ENCODE data around the gene SLAMF7. TPM values are rescaled to one million over a fixed set of nuclear protein-coding genes. Genes with fewer than 3 reads are reported as not detected.
A peak's percentile ranks its signal among the peaks of the same experiment; 100 is the strongest.

SLAMF7 gene
- total and polyA plus RNA-seq, 10 of the 15 experiments (the other 5 are each of a cell fraction or from before 2014, with no cell fraction given): 66.6 to 284 (median 108) TPM

- Histone ChIP-seq H2AFZ (ENCODE audit: control insufficient read depth, low read depth, low read length) (no peak overlapping the region), H3K9me3 (replicated peaks; ENCODE audit: control insufficient read depth, insufficient read depth, low read length) (no peaks in the 10 kb centered on the region), H4K20me1 (ENCODE audit: control insufficient read depth, insufficient read depth) (no peaks in the 10 kb centered on the region), H3K4me1 (ENCODE audit: control insufficient read depth, insufficient read depth, low read length) (peaks cover 44% of the 10 kb centered on the region), H3K27ac (ENCODE audit: control insufficient read depth, insufficient read depth) (peak overlapping the region; percentile 78), H3K27me3 (replicated peaks in 1 of 2; ENCODE audit: control insufficient read depth in 2 of 2, insufficient read depth in 2 of 2, low read length in 1 of 2) (no peaks in the 10 kb centered on the region), H3K4me2 (ENCODE audit: control insufficient read depth, insufficient read depth) (peak overlapping the region; percentile 95), H3K9ac (ENCODE audit: control insufficient read depth, insufficient read depth, low read length) (peak overlapping the region; percentile 63), H3K4me3 (peak overlapping the region; percentile 99), H3K36me3 (ENCODE audit: control insufficient read depth in 2 of 2, insufficient read depth in 2 of 2, low read length in 1 of 2) (peaks cover 0 to 2% of the 10 kb centered on the region in 2 experiments; a peak in 3 of 4 replicates), H3K79me2 (ENCODE audit: control insufficient read depth, insufficient read depth, low read length) (peaks cover 95% of the 10 kb centered on the region)
- TSS peak; percentile 71 for BruUV-seq (replicated peaks)
- RAD21 ChIA-PET (ENCODE audit: unreplicated experiment): interaction anchor here (0.7 to 8.3 kb wide), 15 partner anchors 12 to 208 kb away, joined by 3 to 151 read pairs (median 7); partner anchors contain the start of genes CD48 and SLAMF1
- SMC1A ChIA-PET (ENCODE audit: uncharacterized antibody, unreplicated experiment): interaction anchor here (0.5 to 15.1 kb wide), 14 partner anchors 9 to 394 kb away, joined by 3 to 447 read pairs (median 11); partner anchors contain the start of gene CD48
- in situ Hi-C loops (cut with MboI): no loop called here
- DNase-seq (ENCODE audit: low read depth, low spot score) (no peak), ATAC-seq (peak; percentile 11), FAIRE-seq (no peak)
- POLR2A ChIA-PET: interaction anchor here (1.0 to 8.3 kb wide), 12 partner anchors 10 to 118 kb away, joined by 3 to 65 read pairs (median 20); partner anchors contain the start of genes CD48 and SLAMF1
- WGBS (ENCODE audit: insufficient coverage, insufficient replicate concordance, low lambda C conversion rate, missing lambda C conversion rate): 41% methylated on average over 8 of the region's 8 CpGs
- intact Hi-C loops (cut with micrococcal nuclease; ENCODE audit: unreplicated experiment): no loop called here
- CTCF ChIA-PET: interaction anchor here (0.7 to 13.0 kb wide), 14 partner anchors 10 to 211 kb away, joined by 3 to 234 read pairs (median 9); partner anchors contain the start of genes CD48 and LY9
- TF ChIP-seq POLR2A (IDR thresholded peaks at IDR 0.05; ENCODE audit: low read depth, low read length) (peak; percentile 47; the same call in 1 of the 2 replicates), CUX1 (IDR thresholded peaks at IDR 0.05; ENCODE audit: insufficient replicate concordance, low read depth, low read length) (no peak), GABPA (IDR thresholded peaks at IDR 0.05; ENCODE audit: low read depth) (no peak), CBFB (IDR thresholded peaks at IDR 0.05; ENCODE audit: low read depth) (0 out of 2 replicates have a peak, but pooled peaks have one; percentile 4), CEBPB (IDR thresholded peaks at IDR 0.05; ENCODE audit: borderline replicate concordance in 1 of 2, low read depth in 2 of 2, low read length in 2 of 2) (no peak), RUNX3 (IDR thresholded peaks at IDR 0.05; ENCODE audit: low read length) (peak; percentile 62), PAX5 (IDR thresholded peaks at IDR 0.05; ENCODE audit: borderline replicate concordance, low read depth, low read length) (no peak), NR2F1 (conservative IDR thresholded peaks at IDR 0.05) (peak; percentile 5; the same call in 1 of the 2 replicates), SREBF2 (IDR thresholded peaks at IDR 0.05; ENCODE audit: low read length) (no peak), ELK1 (IDR thresholded peaks at IDR 0.05; ENCODE audit: low read depth, low read length) (no peak), ZBED1 (IDR thresholded peaks at IDR 0.05; ENCODE audit: borderline replicate concordance) (0 out of 2 replicates have a peak, but pooled peaks have one; percentile 17), IKZF2 (IDR thresholded peaks at IDR 0.05) (peak; percentile 15 to 64; a peak in 3 of 4 replicates), RAD51 (IDR thresholded peaks at IDR 0.05) (no peak), RELA (IDR thresholded peaks at IDR 0.05; ENCODE audit: borderline replicate concordance, partially characterized antibody) (no peak), EZH2 (IDR thresholded peaks at IDR 0.05; ENCODE audit: borderline replicate concordance, control insufficient read depth, low read depth, low read length) (no peak), FOS (IDR thresholded peaks at IDR 0.05; ENCODE audit: borderline replicate concordance, extremely low read depth, insufficient read length) (no peak), BMI1 (IDR thresholded peaks at IDR 0.05; ENCODE audit: borderline replicate concordance) (0 out of 2 replicates have a peak, but pooled peaks have one; percentile 6), MYB (IDR thresholded peaks at IDR 0.05; ENCODE audit: borderline replicate concordance, low read depth, low read length) (no peak), WRNIP1 (IDR thresholded peaks at IDR 0.05; ENCODE audit: borderline replicate concordance, low read depth, low read length) (no peak)
These were observed 3.5 kb downstream of the SLAMF7 start for GRCh38 chr1:160742428-160743127.

Measured in GM12878 (cell line).